DMS53 (cell line): ENCODE data around the gene UMODL1.
A peak's percentile ranks its signal among the peaks of the same experiment; 100 is the strongest.

Experiments used
- DNase-seq: peaks from one replicate; lab custom pipeline; 2025; lab: John Stamatoyannopoulos, UW

UMODL1 gene

DNA sequence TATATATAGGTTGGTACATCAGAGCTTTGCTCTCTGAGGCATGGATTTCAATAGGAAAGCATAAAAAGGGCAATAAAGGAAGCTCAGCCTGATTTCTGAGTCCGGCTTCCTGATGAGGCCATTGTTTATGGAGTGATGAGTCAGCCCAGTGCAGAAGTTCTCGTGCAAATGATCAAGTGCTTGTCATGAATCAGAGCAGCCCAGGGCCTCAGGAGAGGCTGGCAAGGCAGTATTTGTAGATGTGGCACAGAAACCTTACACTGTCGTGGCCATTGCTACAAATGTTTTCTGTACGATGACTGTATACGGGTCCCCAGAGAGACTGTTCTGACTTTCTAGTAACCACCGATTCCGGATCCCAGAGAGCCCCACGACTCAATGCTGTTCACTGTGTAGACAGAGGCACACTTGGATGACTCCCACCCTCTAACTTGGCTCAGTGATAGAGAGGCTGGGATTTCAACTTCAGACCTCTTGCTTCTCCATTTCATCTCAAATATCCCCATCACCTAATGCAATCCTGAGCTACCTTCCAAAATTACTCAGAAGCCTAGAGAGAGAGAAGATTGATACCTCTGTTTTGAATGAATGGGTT is 26.8 kb downstream of the UMODL1 start:
- peak; percentile 97 for DNase-seq

DNA sequence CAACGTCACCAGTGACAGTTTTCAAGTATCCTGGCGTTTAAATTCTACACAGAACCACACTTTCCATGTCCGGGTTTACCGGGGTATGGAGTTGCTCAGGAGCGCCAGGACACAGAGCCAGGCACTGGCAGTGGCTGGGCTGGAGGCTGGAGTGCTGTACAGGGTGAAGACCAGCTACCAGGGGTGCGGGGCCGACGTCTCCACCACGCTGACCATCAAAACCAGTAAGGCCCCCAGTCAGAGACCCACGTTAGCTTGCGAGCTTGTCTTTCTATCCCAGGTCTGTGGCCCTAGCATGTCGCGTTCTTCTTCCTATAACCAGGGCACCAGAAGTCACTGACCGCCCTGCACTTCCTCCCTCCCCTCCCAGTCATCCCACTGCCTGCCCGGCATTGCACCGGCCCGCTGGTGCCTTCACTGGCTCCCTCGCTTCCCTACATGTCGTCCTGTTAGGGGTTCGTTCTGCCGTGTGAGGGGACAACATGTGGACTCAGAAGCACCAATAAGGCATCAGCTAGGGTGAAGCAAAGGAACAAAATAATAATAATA is 27.9 kb downstream of the UMODL1 start:
- no peak for DNase-seq

DNA sequence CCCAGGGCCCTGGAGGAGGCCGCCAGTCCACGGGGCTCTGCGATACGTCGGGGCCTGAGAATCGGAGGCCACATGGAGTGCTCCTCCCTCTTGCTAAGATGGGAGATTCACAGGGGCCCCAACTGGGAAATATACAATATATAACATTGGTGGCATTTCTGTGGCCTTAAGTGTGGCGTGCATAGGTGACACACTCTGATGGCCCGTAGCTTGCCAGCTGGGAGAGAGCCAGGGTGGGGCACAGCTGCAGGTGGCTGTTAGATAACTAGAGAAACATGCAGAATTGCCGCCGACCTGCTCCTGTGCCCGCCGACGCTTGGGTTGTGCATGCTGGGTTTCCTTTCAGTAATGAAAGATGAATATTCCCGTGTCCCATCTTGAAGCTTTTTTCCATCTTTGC is 30.1 kb downstream of the UMODL1 start:
- no peak for DNase-seq

DNA sequence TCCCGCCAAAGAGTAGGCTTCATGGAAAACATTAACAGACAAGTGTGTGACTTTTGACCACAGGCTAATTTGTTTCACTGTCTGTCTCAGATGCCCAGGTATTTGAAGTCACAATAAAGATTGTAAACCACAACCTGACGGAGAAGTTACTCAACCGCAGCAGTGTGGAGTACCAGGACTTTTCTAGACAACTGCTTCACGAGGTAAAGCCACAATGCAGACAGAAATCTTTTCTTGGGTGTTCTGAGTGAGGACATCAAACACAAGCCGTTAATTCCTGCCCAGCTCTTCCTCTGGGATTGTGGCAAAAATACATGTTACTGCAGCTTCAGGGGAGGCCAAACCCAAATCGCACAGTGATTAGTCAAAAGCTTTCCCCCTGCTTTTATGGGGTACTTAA is 31.0 kb downstream of the UMODL1 start:
- DNase-seq: no peak

DNA sequence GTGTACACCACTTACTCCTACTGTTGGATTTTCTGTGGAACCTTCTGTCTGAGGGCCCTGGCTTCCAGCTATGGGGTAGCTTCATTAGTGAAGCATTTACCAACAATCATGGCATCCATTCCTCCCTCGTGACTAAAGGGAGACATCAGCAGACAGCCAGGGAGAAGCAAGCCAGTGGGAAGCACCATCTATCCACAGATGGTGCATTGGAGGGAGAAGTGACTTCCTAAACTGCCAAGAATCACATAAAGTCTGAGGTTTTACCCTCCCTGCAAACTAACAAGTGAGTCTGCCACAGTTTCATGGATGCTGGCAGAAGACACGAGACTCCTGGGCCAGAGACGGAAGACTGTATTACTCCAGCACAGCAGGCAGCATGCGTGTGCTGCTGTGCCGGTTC is 31.4 kb downstream of the UMODL1 start:
- DNase-seq: no peak

DNA sequence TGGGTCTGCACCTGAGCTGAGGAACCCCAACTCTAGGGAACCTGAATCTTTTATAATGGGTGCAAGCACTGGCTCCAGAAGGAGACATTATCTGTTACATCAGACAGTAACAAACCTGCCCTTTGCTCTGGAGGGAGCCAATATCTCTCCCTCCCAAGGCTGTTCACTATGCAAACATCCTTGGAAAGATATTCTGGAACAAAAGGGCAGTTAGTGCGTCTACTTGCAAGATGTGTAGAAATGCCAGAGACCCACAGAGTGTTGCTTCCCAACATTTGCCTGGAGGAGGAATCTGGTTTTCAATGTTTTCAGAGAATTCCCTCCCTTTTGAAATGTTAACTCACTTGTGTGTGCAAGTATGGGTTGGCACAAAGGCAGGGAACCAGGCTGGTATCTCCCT is 31.9 kb downstream of the UMODL1 start:
- DNase-seq: no peak

DNA sequence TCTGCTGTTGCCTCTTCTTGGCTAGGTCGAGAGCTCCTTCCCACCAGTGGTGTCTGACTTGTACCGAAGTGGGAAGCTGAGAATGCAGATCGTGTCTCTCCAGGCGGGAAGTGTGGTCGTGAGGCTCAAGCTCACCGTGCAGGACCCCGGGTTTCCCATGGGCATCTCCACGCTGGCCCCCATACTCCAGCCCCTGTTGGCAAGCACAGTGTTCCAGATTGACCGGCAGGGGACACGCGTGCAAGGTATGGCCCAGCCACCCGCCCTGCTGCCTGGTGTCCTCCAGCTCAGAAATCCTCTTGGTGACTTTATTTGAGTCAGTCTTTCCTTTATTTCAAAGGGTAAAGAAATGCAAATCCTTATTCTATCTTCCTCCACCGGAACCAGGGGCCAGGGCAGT is 32.7 kb downstream of the UMODL1 start:
- no peak for DNase-seq

DNA sequence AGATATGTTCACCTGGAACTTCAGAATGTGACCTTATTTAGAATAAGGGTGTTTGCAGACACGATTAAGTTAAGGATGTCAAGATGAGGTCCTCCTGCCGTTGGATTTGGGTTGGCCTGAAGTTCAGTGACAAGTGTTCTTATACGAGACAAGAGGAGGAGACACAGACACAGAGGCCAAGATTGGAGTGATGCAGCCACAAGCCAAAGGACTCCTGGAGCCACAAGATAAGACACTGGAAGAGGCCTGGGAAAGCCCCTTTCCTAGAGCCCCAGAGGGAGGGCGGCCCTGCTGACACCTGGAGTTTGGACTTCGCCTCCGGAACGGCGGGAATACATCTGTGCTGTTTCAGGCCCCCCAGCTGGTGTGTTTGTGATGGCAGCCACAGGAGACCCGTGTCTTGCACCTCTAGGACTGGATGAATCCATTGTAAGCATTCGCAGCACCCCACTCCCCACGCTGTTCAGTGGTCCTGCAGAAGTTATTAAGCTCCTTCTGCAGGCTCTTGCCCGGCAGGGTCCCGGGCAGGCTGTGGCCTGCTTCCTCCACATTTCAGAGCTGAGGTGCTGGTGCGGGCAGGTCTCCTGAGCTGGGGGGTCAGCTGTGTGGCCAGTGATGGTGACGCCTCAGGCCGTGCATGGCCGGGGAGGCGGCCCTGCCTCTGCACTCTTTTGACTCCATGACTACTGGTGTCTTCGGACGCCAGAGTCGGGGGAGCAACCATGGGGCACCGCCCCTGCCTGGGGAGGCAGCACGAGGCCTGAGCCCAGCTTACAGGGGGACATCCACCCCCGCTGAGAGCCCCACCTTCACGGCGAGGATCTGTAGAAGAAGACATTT is 34.6 kb downstream of the UMODL1 start:
- no peak for DNase-seq

DNA sequence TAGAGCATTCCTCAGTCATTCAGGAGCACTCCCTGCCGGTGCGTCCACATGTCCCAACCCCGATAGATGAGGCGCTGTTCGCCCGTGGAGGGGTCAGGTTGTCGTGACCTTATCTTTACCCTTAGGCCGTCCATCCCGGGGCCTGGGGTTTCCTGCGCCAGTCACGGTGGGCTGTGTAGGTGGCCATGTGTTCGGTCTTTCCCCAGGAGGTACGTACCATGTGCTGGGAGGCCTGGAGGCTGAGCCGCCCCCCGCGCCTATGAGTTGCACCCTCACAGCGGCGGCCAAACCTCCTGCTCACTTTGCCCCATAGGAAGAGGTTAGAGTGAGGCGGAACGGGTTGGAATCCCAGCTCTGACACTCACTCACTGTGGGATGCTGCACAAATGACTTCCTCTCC is 35.3 kb downstream of the UMODL1 start:
- DNase-seq: no peak

DNA sequence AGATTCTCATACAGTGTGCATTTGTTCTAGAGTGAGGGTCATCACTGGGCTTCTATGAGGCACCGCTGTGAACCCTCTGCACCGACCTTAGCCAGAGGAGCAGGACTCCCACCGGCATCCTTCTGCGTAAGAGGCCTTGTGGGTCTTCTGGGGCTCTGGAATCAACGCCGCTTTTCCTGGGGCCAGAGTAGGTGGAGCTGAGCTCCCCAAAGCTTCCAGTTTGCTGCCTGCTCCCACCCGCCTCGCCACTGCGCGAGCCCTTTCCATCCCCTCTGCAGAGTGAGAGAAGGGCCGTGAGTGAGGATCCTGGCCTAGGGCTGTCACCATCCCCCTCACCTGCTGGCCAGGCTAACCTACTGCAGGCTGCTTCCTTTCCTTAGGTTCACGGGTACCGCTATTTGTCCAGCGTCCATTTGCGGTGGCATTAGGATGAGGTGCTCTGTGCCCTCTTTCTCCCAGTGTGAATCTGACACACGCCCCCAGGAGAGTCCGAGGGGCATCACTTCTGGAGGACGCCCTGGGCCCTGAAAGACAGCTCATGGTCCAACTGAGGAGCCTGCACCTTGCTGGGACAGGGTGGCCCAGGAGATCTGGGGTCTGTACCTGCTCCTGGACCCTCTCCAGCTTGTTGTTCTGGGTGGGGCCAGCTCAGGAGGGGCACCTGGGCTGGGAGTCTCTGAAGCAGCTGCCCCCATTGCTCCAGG is 36.2 kb downstream of the UMODL1 start:
- DNase-seq: peak; percentile 46

DNA sequence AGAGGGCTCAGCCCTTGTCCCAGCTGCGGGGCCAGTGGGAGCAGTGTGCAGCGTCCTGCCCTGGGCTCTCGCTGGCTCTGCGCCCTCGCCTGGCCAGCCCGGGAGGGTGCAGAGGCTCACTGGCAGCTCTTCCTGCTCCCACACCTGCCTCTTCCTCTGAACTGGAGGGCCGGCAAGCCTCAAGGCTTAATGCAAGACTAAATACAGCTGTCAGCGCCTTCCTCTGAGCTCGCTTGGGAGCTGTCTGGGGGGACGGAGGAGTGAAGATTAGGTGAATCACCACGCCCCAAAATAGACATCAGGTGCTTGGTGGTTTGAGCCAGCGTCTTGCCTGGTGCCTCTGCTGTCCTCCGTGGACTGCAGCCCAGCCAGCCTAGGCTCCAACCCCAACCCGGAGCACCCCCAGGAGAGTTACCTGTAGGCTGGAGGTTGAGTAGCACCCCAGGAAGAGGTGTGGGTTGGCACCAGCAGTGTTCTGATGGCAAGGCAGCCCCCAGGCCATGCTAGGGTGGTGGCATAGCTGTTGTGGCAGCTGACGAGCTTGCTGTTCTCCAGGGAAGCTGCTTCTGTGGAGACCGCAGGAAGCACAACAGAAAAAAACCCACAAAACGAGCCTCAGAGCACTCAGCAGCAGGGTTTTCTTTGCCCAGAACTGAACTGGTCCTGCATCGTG is 36.9 kb downstream of the UMODL1 start:
- DNase-seq: peak; percentile 90

DNA sequence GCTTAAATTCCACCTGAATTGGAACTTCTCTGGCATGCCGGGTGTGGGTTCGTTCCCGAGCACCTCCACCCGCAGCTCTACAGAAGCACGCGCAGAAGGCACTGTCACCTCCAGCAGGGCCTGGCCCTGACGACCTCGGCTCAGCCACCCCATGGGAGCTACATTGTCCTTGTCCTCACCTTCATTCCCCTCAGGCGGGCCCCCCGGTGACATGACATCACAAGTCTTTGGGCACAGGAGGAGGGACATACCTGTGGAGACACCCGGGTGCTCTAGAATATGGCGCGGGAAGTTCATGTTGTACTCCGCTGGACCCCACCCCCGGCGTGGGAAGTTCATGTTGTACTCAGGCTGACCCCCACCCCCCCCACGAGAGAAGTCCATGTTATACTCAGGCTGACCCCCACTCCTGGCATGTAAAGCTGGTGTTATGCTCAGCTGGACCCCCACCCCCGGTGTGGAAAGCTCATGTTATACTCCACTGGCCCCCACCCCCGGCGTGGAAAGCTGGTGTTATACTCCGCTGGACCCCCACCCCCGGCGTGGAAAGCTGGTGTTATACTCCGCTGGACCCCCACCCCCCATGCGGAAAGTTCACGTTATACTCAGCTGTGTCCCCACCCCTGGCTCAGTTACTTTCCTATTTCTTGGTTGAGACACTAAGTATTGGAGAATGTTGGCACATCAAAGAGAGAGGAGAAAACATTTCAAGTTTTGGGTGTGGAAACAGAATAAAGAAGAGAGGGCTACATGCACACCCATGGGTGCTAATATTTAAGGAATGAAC is 37.6 kb downstream of the UMODL1 start:
- no peak for DNase-seq

DNA sequence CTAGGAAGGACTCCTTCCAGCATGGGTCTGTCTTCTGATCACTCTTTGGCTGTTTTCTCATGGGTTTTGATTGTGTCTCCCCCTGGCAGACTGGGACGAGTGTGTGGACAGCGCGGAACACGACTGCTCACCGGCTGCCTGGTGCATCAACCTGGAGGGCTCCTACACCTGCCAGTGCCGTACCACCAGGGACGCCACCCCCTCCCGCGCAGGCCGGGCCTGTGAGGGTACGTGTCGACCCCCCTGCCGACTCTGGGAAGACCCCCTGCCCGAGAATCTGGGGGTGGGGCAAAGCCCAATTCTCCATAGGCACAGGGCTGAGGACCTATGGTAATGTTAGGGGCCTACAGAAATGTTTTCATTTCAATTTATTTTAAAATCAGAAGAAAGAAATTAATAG is 38.4 kb downstream of the UMODL1 start:
- DNase-seq: no peak

DNA sequence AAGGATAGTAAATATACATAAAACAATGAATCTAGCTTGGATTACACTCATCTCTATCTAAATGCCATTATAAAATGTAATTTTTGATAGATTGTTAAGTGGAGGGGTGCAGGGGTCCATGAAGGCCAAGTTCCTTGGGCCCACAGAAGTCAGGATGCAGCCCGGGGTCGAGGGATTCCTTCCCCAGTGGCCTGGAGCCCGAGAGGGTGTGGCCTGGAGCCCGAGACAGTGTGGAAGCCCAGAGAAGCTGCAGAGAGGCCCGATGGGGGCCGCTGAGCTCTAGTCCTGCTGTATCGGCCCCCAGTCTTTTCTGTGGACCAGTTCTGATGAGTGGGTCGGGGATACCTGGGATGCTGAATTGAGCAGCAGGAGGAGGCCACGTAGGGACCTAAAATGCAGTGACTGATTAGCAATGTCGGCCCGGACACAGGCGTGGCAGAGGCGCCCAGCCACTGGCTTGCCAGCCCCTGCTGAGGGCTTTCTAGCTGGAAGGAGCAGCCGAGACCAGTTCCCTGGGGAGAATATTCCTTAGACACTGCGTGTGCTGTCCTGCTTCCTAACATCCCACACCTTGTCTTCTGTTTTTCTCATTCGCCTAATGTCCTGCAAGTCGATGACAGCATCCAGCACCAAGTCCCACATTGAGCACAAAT is 38.9 kb downstream of the UMODL1 start:
- no peak for DNase-seq

DNA sequence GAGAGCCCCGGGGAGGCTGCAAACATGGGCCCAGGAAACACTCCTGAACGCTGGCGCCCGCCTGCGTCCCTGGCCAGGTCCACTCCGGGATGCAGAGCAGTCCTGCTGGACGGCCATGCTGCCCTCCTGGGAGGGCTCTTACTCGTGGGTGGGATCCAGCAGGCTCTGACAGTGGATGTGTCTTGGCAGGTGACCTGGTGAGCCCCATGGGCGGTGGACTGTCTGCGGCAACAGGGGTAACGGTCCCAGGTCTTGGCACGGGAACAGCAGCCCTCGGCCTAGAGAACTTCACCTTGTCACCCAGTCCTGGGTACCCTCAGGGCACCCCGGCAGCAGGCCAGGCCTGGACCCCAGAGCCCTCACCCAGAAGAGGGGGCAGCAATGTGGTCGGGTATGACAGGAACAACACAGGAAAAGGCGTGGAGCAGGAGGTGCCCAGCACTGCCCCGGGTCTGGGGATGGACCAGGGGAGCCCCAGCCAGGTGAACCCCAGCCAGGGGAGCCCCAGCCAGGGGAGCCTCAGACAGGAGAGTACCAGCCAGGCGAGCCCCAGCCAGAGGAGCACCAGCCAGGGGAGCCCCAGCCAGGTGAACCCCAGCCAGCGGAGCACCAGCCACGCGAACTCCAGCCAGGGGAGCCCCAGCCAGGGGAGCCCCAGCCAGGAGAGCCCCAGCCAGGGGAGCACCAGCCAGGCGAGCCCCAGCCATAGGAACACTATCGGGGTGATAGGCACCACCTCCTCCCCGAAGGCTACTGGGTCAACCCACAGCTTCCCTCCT is 39.8 kb downstream of the UMODL1 start:
- no peak for DNase-seq

DNA sequence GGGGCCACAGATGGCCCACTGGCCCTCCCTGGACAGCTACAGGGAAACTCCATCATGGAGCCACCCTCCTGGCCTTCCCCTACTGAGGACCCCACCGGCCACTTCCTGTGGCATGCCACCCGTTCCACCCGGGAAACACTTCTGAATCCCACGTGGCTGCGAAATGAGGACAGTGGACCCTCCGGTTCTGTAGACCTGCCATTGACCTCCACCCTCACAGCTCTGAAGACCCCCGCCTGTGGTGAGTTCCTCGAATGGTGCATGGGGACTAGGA is 40.3 kb downstream of the UMODL1 start:
- DNase-seq: no peak

DNA sequence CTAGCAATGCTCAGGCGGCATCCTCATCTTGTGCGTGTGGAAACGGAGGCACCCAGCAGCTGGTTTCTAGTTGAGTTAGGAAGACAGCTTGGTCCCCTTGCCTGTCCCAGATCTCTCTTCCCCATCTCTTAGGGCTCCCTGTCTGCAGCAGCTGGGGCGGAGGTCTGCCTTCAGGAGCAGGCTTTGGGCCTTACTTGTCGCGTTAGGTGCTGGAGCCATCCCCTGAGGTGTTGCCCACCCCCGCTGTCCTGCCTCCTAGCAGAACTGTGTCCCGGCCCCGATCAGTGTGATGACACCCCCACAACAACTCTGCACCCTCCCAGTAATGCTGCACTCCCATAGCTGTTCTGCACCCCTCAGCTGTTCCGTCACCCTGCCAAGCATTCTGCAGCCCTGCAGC is 40.7 kb downstream of the UMODL1 start:
- no peak for DNase-seq

DNA sequence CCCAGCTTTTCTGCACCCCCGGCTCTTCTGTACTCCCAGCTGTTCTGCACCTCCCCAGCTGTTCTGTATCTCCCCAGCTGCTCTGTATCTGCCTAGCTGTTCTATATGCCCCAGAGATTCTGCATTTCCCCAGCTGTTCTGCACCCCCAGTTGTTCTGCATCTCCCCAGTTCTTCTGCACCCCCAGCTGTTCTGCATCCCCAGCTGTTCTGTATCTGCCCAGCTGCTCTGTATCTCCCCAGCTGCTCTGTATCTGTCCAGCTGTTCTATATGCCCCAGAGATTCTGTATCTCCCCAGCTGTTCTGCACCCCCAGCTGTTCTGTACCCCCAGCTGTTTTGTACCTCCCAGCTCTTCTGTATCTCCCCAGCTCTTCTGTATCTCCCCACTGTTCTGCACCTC is 41.1 kb downstream of the UMODL1 start:
- DNase-seq: no peak

DNA sequence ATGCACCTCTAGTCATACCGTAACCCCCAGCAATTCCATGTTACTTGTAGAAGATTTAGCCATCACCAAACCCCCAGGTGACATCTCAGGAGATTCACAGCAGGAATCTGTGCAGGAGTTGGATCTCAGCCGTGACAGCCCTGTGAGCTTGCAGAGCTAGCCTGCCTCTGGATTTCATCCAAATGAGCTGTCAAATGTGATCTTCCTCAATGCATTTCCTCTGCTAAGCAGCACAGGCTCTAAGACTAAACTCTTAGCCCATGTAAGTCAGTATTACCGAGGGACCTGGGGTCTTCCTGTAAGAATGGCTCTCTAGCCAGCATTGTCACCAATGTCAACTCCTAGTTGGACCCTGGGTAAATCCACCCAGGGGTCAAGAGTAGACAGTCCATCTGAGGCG is 41.7 kb downstream of the UMODL1 start:
- DNase-seq: no peak

DNA sequence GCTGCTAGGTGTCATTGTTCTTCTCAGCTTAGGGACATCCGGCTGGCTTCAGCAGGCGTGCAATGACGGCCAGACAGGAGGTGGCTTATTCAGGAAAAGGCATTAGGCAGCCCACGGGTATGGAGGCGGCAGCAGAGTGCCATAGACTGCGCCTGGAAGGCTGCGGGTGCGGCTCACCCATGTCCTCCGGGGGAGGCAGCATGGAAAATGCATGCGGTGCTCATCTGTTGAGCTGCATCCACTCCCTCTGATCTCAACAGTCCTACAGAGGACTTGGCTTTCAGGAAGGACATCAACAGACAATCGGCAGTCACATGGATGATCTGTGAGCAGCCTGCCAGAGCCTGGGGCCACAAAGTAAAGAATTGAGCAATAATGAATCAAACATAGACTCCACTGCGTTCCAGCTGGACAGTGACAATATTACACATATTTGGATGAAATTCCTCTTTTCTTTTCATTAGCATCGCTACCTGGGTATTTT is 42.9 kb downstream of the UMODL1 start:
- DNase-seq: peak; percentile 20
